Activated naive CD4-positive, alpha-beta T cell treated with anti-CD3 and anti-CD28 coated beads, Interleukin-2, amount 10 ng/mL, durations not matched to agents 7 days and 5 days (primary cell): ENCODE measurements around the gene NSUN6.
"Not testable (repeated sequence)": the region's sequence is repeated elsewhere in the genome, so short reads cannot be mapped to it uniquely, and the experiment has no call there.

ENCODE experiments used
- CTCF ChIA-PET: fragments of 350-600 bp; sonication (Branson Sonifier 250); formaldehyde crosslinking; loops from one replicate; lab custom pipeline; 2021; ENCODE audit warnings: antibody characterized with exemption; lab: Charles Lee
- DNase-seq: peaks from one replicate; pipeline ENCODE4 v3.0.0-alpha.2; 2020
- H3K27ac Mint-ChIP-seq: one replicate; pipeline ENCODE4 v1.8.0; 2021; ENCODE audit warnings: mild to moderate bottlenecking, moderate library complexity, mixed read lengths
- H3K27me3 Mint-ChIP-seq: one replicate; pipeline ENCODE4 v1.8.0; 2021; ENCODE audit warnings: mild to moderate bottlenecking, mixed read lengths
- H3K36me3 Mint-ChIP-seq: one replicate; pipeline ENCODE4 v1.8.0; 2021; ENCODE audit warnings: mixed read lengths
- H3K4me1 Mint-ChIP-seq: one replicate; pipeline ENCODE4 v1.8.0; 2021; ENCODE audit warnings: mixed read lengths
- H3K4me3 Mint-ChIP-seq: one replicate; pipeline ENCODE4 v1.8.0; 2021; ENCODE audit warnings: mild to moderate bottlenecking, moderate library complexity, mixed read lengths
- H3K9me3 Mint-ChIP-seq: one replicate; pipeline ENCODE4 v1.8.0; 2021; ENCODE audit warnings: mixed read lengths

NSUN6 gene

DNA sequence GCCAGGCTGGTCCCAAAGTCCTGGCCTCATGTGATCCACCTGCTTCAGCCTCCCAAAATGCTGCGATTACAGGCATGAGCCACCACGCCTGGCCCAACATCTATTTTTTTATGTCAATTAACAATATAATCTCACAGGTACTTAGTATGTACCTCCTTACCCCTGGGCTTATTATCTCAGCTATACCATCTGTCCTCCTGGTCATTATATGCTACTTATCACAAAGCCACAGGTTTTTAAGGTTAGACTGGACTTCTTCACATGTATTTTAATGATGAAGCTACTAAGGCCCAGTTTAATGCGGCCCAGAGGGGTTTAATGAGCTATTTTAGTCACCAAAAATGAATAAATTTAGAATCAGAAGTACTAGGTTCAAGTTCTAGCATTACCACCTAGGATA, 3.4 kb downstream of the NSUN6 start:
- H3K4me3 Mint-ChIP-seq = no peak overlapping the region
- peaks cover 49% of the 10 kb centered on the region for H3K4me1 Mint-ChIP-seq
- H3K36me3 Mint-ChIP-seq = peaks cover 17% of the 10 kb centered on the region
- no peak for DNase-seq
- no peaks in the 10 kb centered on the region for H3K27me3 Mint-ChIP-seq
- CTCF ChIA-PET = interaction anchor here (0.6 to 1.5 kb wide), 2 partner anchors 9 to 12 kb away, joined by 3 to 4 read pairs; no protein-coding TSS in a partner anchor
- H3K27ac Mint-ChIP-seq = no peak overlapping the region
- no peaks in the 10 kb centered on the region for H3K9me3 Mint-ChIP-seq

DNA sequence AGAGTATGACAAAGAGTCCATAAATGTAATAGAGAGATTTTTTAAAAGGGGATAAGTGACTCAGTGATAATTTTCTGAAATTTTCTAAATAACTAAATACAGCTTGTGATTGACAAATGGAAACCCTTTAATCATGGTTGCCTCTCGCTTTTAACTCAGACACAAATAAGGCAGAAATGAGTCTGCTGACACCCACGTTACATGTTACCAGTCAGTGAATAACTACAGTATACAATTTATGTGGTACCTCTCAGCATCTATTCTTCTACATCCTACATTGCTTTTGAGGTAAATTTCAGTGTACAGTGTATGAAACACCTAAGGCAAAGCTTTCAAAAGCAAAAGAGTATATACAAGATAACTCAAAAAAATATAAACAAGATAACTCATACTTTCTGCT, 4.2 kb downstream of the NSUN6 start:
- no peak overlapping the region for H3K4me3 Mint-ChIP-seq
- DNase-seq = no peak
- no peaks in the 10 kb centered on the region for H3K9me3 Mint-ChIP-seq
- H3K36me3 Mint-ChIP-seq = peaks cover 16% of the 10 kb centered on the region
- no peaks in the 10 kb centered on the region for H3K27me3 Mint-ChIP-seq
- CTCF ChIA-PET = no interaction called here
- peaks cover 41% of the 10 kb centered on the region for H3K4me1 Mint-ChIP-seq
- no peak overlapping the region for H3K27ac Mint-ChIP-seq

DNA sequence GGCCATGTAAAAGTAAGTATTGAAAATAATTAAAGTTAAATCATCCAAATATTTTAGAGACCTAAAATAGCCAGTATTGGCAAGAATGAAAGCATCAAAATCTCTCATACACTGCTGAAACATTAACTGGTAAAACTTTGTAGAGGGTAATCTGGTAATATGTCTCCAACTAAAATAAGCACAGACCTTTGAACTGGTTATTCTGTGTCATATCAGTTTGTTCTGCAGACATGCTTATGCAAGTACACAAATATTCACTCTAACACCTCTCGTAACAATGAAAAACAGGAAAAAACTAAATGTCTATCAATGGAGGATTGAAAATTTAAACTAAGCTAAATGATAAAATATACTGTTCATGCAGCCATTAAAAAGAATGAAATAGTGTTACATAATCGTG, 11.7 kb downstream of the NSUN6 start:
- CTCF ChIA-PET = interaction anchor here (0.6 to 0.9 kb wide), 2 partner anchors 9 to 425 kb away, joined by 4 read pairs; no protein-coding TSS in a partner anchor
- H3K36me3 Mint-ChIP-seq = peaks cover 17% of the 10 kb centered on the region
- not testable (repeated sequence) for H3K4me1 Mint-ChIP-seq, H3K27ac Mint-ChIP-seq, H3K9me3 Mint-ChIP-seq, H3K27me3 Mint-ChIP-seq, DNase-seq, H3K4me3 Mint-ChIP-seq

DNA sequence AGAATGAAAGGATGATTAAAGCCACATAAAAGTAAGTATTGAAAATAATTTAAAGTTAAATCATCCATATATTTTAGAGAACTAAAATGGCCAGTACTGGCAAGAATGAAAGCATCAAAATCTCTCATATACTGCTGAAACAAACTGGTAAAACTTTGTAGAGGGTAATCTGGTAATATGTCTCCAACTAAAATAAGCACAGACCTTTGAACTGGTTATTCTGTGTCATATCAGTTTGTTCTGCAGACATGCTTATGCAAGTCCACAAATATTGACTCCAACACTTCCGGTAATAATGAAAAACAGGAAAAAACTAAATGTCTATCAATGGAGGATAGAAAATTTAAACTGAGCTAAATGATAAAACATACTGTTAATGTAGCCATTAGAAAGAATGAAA, 14.0 kb downstream of the NSUN6 start:
- H3K27ac Mint-ChIP-seq, CTCF ChIA-PET, H3K27me3 Mint-ChIP-seq: not testable (repeated sequence)

DNA sequence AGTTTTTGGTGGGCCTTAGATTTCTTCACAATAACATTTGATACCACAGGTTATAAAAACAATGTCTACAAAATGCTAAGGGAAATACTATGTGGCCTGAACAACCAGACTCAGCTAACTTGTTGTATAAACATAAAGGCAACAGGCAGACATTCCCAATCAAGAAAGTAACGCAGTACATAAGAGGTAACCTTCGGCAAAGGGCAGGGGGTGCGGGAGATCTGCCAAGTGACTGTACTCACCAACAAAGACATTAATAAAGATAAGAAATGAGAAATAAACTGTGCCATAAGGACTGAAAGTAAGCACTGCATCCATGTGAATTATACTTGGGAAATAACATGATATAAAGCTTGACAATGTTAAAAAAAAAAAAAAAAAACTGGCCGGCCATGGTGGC, 15.4 kb downstream of the NSUN6 start:
- no peak for DNase-seq
- CTCF ChIA-PET = interaction anchor here (1.0 kb wide), 1 partner anchor 12 kb away, joined by 3 read pairs; no protein-coding TSS in a partner anchor
- Mint-ChIP-seq H3K9me3 (no peaks in the 10 kb centered on the region), H3K27ac (no peak overlapping the region), H3K4me1 (no peaks in the 10 kb centered on the region), H3K36me3 (peaks cover 26% of the 10 kb centered on the region), H3K4me3 (no peak overlapping the region), H3K27me3 (no peaks in the 10 kb centered on the region)

More for the DNA sequence above, 14.0 kb downstream of the NSUN6 start:
- not testable (repeated sequence) for H3K4me1 Mint-ChIP-seq, H3K9me3 Mint-ChIP-seq, H3K4me3 Mint-ChIP-seq, DNase-seq
- peaks cover 26% of the 10 kb centered on the region for H3K36me3 Mint-ChIP-seq

DNA sequence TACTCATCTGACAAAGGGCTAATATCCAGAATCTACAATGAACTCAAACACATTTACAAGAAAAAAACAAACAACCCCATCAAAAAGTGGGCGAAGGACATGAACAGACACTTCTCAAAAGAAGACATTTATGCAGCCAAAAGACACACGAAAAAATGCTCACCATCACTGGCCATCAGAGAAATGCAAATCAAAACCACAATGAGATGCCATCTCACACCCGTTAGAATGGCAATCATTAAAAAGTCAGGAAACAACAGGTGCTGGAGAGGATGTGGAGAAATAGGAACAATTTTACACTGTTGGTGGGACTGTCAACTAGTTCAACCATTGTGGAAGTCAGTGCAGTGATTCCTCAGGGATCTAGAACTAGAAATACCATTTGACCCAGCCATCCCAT, 18.9 kb downstream of the NSUN6 start:
- peaks cover 24% of the 10 kb centered on the region for H3K36me3 Mint-ChIP-seq
- H3K27ac Mint-ChIP-seq, CTCF ChIA-PET: not testable (repeated sequence)

GRCh38 chr10:18627452-18628018, 23.9 kb downstream of the NSUN6 start:
- Mint-ChIP-seq H3K4me3 (peak overlapping the region; percentile 80), H3K27ac (peak overlapping the region; percentile 91), H3K4me1 (peaks cover 23% of the 10 kb centered on the region)
- DNase-seq = peak; percentile 90
- H3K36me3 Mint-ChIP-seq, H3K27me3 Mint-ChIP-seq, CTCF ChIA-PET, H3K9me3 Mint-ChIP-seq: not testable (repeated sequence)

More for the DNA sequence above, 18.9 kb downstream of the NSUN6 start:
- H3K27me3 Mint-ChIP-seq, H3K4me3 Mint-ChIP-seq, H3K9me3 Mint-ChIP-seq, DNase-seq: not testable (repeated sequence)
- H3K4me1 Mint-ChIP-seq = peaks cover 12% of the 10 kb centered on the region

- Mint-ChIP-seq H3K4me1 (peaks cover 23% of the 10 kb centered on the region), H3K27ac (no peak overlapping the region), H3K27me3 (no peaks in the 10 kb centered on the region), H3K4me3 (no peak overlapping the region), H3K9me3 (no peaks in the 10 kb centered on the region), H3K36me3 (peaks cover 16% of the 10 kb centered on the region)
- CTCF ChIA-PET = no interaction called here
- no peak for DNase-seq
These were observed 25.5 kb downstream of the NSUN6 start for GRCh38 chr10:18625886-18626285.

GRCh38 chr10:18623671-18624070, 27.7 kb downstream of the NSUN6 start:
- H3K9me3 Mint-ChIP-seq, H3K27me3 Mint-ChIP-seq, H3K27ac Mint-ChIP-seq, H3K4me3 Mint-ChIP-seq, DNase-seq, CTCF ChIA-PET: not testable (repeated sequence)
- Mint-ChIP-seq H3K36me3 (peaks cover 23% of the 10 kb centered on the region), H3K4me1 (peaks cover 25% of the 10 kb centered on the region)

DNA sequence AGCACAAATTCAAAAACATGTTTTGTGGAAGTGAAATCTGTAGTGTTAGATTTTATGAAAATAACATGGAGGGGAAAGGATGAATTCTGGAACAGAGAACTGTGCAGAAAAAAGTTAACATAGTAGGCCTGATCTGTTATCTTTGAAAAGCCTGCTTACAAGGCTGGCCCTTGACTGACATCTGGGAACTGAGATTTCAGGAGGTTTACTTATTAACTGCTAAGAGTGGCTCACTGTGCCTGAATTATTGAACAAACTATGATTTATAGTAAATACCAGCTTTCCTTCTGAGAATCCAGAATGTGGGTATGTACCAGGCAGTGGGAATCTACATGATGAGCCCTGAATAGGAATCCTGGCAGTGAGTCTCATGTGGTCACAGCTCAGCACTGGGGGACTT, 30.5 kb downstream of the NSUN6 start:
- Mint-ChIP-seq H3K36me3 (peaks cover 28% of the 10 kb centered on the region), H3K9me3 (no peaks in the 10 kb centered on the region), H3K4me3 (no peak overlapping the region), H3K4me1 (peaks cover 12% of the 10 kb centered on the region), H3K27me3 (no peaks in the 10 kb centered on the region), H3K27ac (no peak overlapping the region)
- CTCF ChIA-PET = no interaction called here
- no peak for DNase-seq

- H3K36me3 Mint-ChIP-seq = peaks cover 30% of the 10 kb centered on the region
- peaks cover 12% of the 10 kb centered on the region for H3K4me1 Mint-ChIP-seq
- no peaks in the 10 kb centered on the region for H3K9me3 Mint-ChIP-seq
- H3K27ac Mint-ChIP-seq = no peak overlapping the region
- DNase-seq = no peak
- H3K4me3 Mint-ChIP-seq = no peak overlapping the region
- CTCF ChIA-PET = no interaction called here
- H3K27me3 Mint-ChIP-seq = no peaks in the 10 kb centered on the region
These were observed 32.4 kb downstream of the NSUN6 start for GRCh38 chr10:18619016-18619415.

DNA sequence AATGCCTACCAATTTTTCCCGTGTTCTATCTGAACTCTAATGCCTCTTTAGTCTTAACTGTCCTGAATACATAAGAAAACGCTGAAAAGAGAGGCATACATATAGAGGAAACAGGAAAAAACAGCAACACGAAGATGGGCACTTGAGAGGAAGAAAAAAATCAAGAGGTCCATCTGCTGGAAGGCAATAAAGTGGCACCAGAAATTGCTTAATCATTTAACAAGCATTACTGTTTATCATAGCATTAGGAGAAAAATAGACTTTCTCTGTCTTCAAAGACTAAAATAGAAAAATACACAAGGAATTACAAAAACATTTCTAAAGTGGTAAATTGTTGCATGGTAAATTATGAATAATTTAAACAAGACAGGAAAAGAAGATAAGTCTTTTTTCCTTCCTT, 35.0 kb downstream of the NSUN6 start:
- no peaks in the 10 kb centered on the region for H3K9me3 Mint-ChIP-seq
- CTCF ChIA-PET = no interaction called here
- H3K27me3 Mint-ChIP-seq = no peaks in the 10 kb centered on the region
- H3K36me3 Mint-ChIP-seq = peaks cover 30% of the 10 kb centered on the region
- H3K4me3 Mint-ChIP-seq = no peak overlapping the region
- no peak for DNase-seq
- peaks cover 12% of the 10 kb centered on the region for H3K4me1 Mint-ChIP-seq
- no peak overlapping the region for H3K27ac Mint-ChIP-seq

- CTCF ChIA-PET = no interaction called here
- Mint-ChIP-seq H3K9me3 (no peaks in the 10 kb centered on the region), H3K4me1 (peaks cover 12% of the 10 kb centered on the region), H3K4me3 (no peak overlapping the region), H3K27ac (no peak overlapping the region), H3K27me3 (no peaks in the 10 kb centered on the region), H3K36me3 (peaks cover 28% of the 10 kb centered on the region)
- DNase-seq = no peak
These were observed 35.8 kb downstream of the NSUN6 start for GRCh38 chr10:18615618-18616017.

- Mint-ChIP-seq H3K9me3 (no peaks in the 10 kb centered on the region), H3K27me3 (no peaks in the 10 kb centered on the region), H3K27ac (peak overlapping the region; percentile 42), H3K36me3 (peaks cover 15% of the 10 kb centered on the region), H3K4me3 (no peak overlapping the region), H3K4me1 (no peaks in the 10 kb centered on the region)
- DNase-seq = no peak
- CTCF ChIA-PET = no interaction called here
These were observed 40.2 kb downstream of the NSUN6 start for GRCh38 chr10:18611168-18611567.

DNA sequence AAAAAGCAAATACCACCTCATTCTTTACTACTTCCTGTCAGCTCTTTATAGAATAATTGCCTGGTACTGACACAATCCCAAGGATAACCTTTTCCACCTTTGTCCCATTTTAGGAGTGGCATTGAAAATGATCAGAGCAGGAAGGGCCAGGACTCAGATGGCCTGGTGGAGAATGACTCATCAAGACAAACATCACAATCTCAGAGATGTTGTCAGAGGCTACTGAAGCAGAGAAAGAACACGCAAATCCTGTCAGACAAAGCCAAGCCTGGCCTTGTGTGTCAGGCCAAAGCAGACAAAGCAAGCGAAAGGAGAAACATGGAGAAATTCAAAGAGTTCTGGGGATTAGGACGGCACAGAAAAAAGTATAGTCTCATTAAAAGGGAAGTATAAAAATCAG, 40.9 kb downstream of the NSUN6 start:
- no peak overlapping the region for H3K27ac Mint-ChIP-seq
- DNase-seq = no peak
- no peaks in the 10 kb centered on the region for H3K9me3 Mint-ChIP-seq
- H3K27me3 Mint-ChIP-seq = no peaks in the 10 kb centered on the region
- CTCF ChIA-PET = interaction anchor here (0.7 kb wide), 1 partner anchor 1155 kb away, joined by 3 read pairs; no protein-coding TSS in a partner anchor
- H3K36me3 Mint-ChIP-seq = peaks cover 18% of the 10 kb centered on the region
- H3K4me3 Mint-ChIP-seq = no peak overlapping the region
- no peaks in the 10 kb centered on the region for H3K4me1 Mint-ChIP-seq
